Heart left ventricle (tissue), 13 donors: Measurements from ENCODE around the gene MTOR.

Experiments
- CTCF ChIP-seq, 12 donors: fragments of 200-600 bp; sonication (generic) in 4 of 12; IDR thresholded peaks; one replicate each; pipeline versions ENCODE4 v1.5.0 to v1.8.0; 2018 to 2022; ENCODE audit warnings: antibody characterized with exemption in 12 of 12, mild to moderate bottlenecking in 5 of 12
- POLR2A ChIP-seq, 2 donors: fragments of 450-650 bp; IDR thresholded peaks; one replicate each; pipeline ENCODE4 v1.6.1; 2017; ENCODE audit warnings: antibody characterized with exemption in 2 of 2, mild to moderate bottlenecking in 2 of 2, moderate library complexity in 2 of 2
- donor health status: ischemic (EF 13 %, LVEDD 7.1; RV severe dilation, severe dysfunction).
- donor health status: DM: no; HTN: yes; CAD: no.
- donor health status: DM: no; HTN: no; CAD: no.
- donor health status: ischemic (EF 25% LVEDD 6.9; RV normal size, moderate dysfunction).
- donor health status: ischemic (EF 25% LVEDD 5.7; RV mildly dilated, moderate dysfunction).
- donor health status: ischemic (EF 35%, LVEDD 5.7; RV mildly dilated, moderate dysfunction).
- donor health status: nonischemic (EF 11% LVEDD 7.7; RV severe dilation, severe dysfunction).
- donor health status: DM: yes; HTN: yes; CAD: no.
- donor health status: PGD.
- donor health status: ischemic (EF 29% LVEDD 5.4; RV normal size, mild dysfunction).
- donor health status: nonischemic (EF 23%, LVEDD 6.1; RV moderate dilation, normal function).

- TF ChIP-seq POLR2A (IDR thresholded peaks at IDR 0.05): no peak
- no peak for TF ChIP-seq CTCF (IDR thresholded peaks at IDR 0.05)
These were observed 86.9 kb downstream of the MTOR start for GRCh38 chr1:11175461-11175860.
